GM18907 (cell line): ENCODE measurements around the gene ZNF385B.

Experiments
- ATAC-seq: cut with Tn5 transposase; IDR thresholded peaks from one replicate; pipeline ENCODE4 v1.9.1; 2021; ENCODE audit warnings: mild to moderate bottlenecking, moderate library complexity; ENCODE audit not compliant: unreplicated experiment

Gene ZNF385B

GRCh38 chr2:179857236-179857635, 4.2 kb downstream of the ZNF385B start:
- no peak for ATAC-seq

GRCh38 chr2:179856205-179856604, 5.2 kb downstream of the ZNF385B start:
- ATAC-seq = no peak

GRCh38 chr2:179855673-179856072, 5.7 kb downstream of the ZNF385B start:
- ATAC-seq = no peak

GRCh38 chr2:179854891-179855290, 6.5 kb downstream of the ZNF385B start:
- ATAC-seq = no peak

GRCh38 chr2:179853108-179853507, 8.3 kb downstream of the ZNF385B start:
- ATAC-seq = no peak

GRCh38 chr2:179850188-179850587, 11.2 kb downstream of the ZNF385B start:
- no peak for ATAC-seq

- ATAC-seq = no peak
These were observed 11.7 kb downstream of the ZNF385B start for GRCh38 chr2:179849719-179850118.

GRCh38 chr2:179843541-179843940, 17.9 kb downstream of the ZNF385B start:
- ATAC-seq = no peak

- ATAC-seq = no peak
These were observed 18.8 kb downstream of the ZNF385B start for GRCh38 chr2:179842498-179843153.

GRCh38 chr2:179840840-179841239, 20.6 kb downstream of the ZNF385B start:
- ATAC-seq = no peak

GRCh38 chr2:179837408-179837807, 24.0 kb downstream of the ZNF385B start:
- no peak for ATAC-seq

GRCh38 chr2:179830043-179830787, 31.2 kb downstream of the ZNF385B start:
- ATAC-seq = no peak

GRCh38 chr2:179826297-179826696, 35.1 kb downstream of the ZNF385B start:
- no peak for ATAC-seq

- ATAC-seq = no peak
These were observed 35.9 kb downstream of the ZNF385B start for GRCh38 chr2:179825494-179825893.

GRCh38 chr2:179824961-179825360, 36.5 kb downstream of the ZNF385B start:
- no peak for ATAC-seq

- no peak for ATAC-seq
These were observed 38.9 kb downstream of the ZNF385B start for GRCh38 chr2:179822540-179822939.

GRCh38 chr2:179818546-179818945, 42.9 kb downstream of the ZNF385B start:
- ATAC-seq = no peak

GRCh38 chr2:179817181-179817841, 44.1 kb downstream of the ZNF385B start:
- no peak for ATAC-seq

GRCh38 chr2:179814050-179814449, 47.4 kb downstream of the ZNF385B start:
- ATAC-seq = no peak

- no peak for ATAC-seq
These were observed 48.9 kb downstream of the ZNF385B start for GRCh38 chr2:179812501-179812900.

- ATAC-seq = no peak
These were observed 50.4 kb downstream of the ZNF385B start for GRCh38 chr2:179811042-179811441.

GRCh38 chr2:179809606-179810005, 51.8 kb downstream of the ZNF385B start:
- no peak for ATAC-seq
